Mesothelial cell of epicardium (in vitro differentiated cells): ENCODE measurements around the gene ATP6V0A4. TPM values are rescaled to one million over a fixed set of nuclear protein-coding genes. Genes with fewer than 3 reads are reported as not detected.
A peak's percentile ranks its signal among the peaks of the same experiment; 100 is the strongest.

Source experiments
- DNase-seq, 2 experiments: peaks; one replicate each; pipeline ENCODE4 v3.0.0; 2021; ENCODE audit warnings: low spot score in 2 of 2; ENCODE audit not compliant: unreplicated experiment in 2 of 2
- H3K27ac Mint-ChIP-seq: 2 replicates; pipeline ENCODE4 v1.8.0; 2021; ENCODE audit warnings: mixed read lengths
- H3K27me3 Mint-ChIP-seq: 2 replicates; pipeline ENCODE4 v1.8.0; 2021; ENCODE audit warnings: low read depth, mixed read lengths
- H3K36me3 Mint-ChIP-seq: 2 replicates; pipeline ENCODE4 v1.8.0; 2021; ENCODE audit warnings: mixed read lengths
- H3K4me1 Mint-ChIP-seq: 2 replicates; pipeline ENCODE4 v1.8.0; 2021; ENCODE audit warnings: mixed read lengths
- H3K4me3 Mint-ChIP-seq: 2 replicates; pipeline ENCODE4 v1.8.0; 2021; ENCODE audit warnings: mild to moderate bottlenecking, moderate library complexity, mixed read lengths
- H3K9me3 Mint-ChIP-seq: 2 replicates; pipeline ENCODE4 v1.8.0; 2021; ENCODE audit warnings: mixed read lengths
- CTCF ChIP-seq: fragments of 200-600 bp; sonication (generic); IDR thresholded peaks from one replicate; pipeline ENCODE4 v1.5.0; 2021; ENCODE audit warnings: antibody characterized with exemption; ENCODE audit not compliant: unreplicated experiment
- total RNA-seq: library from RNA; stranded (reverse); gene quantifications from 3 replicates; pipeline ENCODE4 v1.2.1, GENCODE V29; 2021

ATP6V0A4 gene
- total RNA-seq, 1 donor from 2014 or later: 0.56 TPM

- Mint-ChIP-seq H3K27ac (peak overlapping the region; percentile 72), H3K9me3 (no peaks in the 10 kb centered on the region), H3K36me3 (peaks cover 30% of the 10 kb centered on the region), H3K4me3 (no peak overlapping the region), H3K27me3 (no peaks in the 10 kb centered on the region), H3K4me1 (peaks cover 15% of the 10 kb centered on the region)
- no peak for DNase-seq
- TF ChIP-seq CTCF: no peak
Measured at GRCh38 chr7:138837627-138838026, 39.6 kb upstream of the ATP6V0A4 start.

- H3K27ac Mint-ChIP-seq: no peak overlapping the region
- no peaks in the 10 kb centered on the region for H3K9me3 Mint-ChIP-seq
- DNase-seq: no peak
- no peaks in the 10 kb centered on the region for H3K27me3 Mint-ChIP-seq
- TF ChIP-seq CTCF: no peak
- no peak overlapping the region for H3K4me3 Mint-ChIP-seq
- H3K4me1 Mint-ChIP-seq: peaks cover 15% of the 10 kb centered on the region
- H3K36me3 Mint-ChIP-seq: peaks cover 24% of the 10 kb centered on the region
Measured at GRCh38 chr7:138835087-138835486, 37.1 kb upstream of the ATP6V0A4 start.

GRCh38 chr7:138834583-138834982, 36.6 kb upstream of the ATP6V0A4 start:
- no peak for DNase-seq
- H3K4me3 Mint-ChIP-seq: no peak overlapping the region
- H3K36me3 Mint-ChIP-seq: peaks cover 22% of the 10 kb centered on the region
- no peak overlapping the region for H3K27ac Mint-ChIP-seq
- no peaks in the 10 kb centered on the region for H3K27me3 Mint-ChIP-seq
- peaks cover 15% of the 10 kb centered on the region for H3K4me1 Mint-ChIP-seq
- no peak for TF ChIP-seq CTCF
- H3K9me3 Mint-ChIP-seq: no peaks in the 10 kb centered on the region

GRCh38 chr7:138833596-138833995, 35.6 kb upstream of the ATP6V0A4 start:
- no peak overlapping the region for H3K4me3 Mint-ChIP-seq
- H3K9me3 Mint-ChIP-seq: no peaks in the 10 kb centered on the region
- H3K27ac Mint-ChIP-seq: no peak overlapping the region
- H3K4me1 Mint-ChIP-seq: peaks cover 14% of the 10 kb centered on the region
- TF ChIP-seq CTCF: no peak
- no peaks in the 10 kb centered on the region for H3K27me3 Mint-ChIP-seq
- H3K36me3 Mint-ChIP-seq: peaks cover 19% of the 10 kb centered on the region
- DNase-seq: no peak

GRCh38 chr7:138832966-138833365, 35.0 kb upstream of the ATP6V0A4 start:
- H3K27me3 Mint-ChIP-seq: no peaks in the 10 kb centered on the region
- TF ChIP-seq CTCF: no peak

GRCh38 chr7:138829335-138829734, 31.3 kb upstream of the ATP6V0A4 start:
- no peak for TF ChIP-seq CTCF
- no peaks in the 10 kb centered on the region for H3K4me1 Mint-ChIP-seq
- DNase-seq: no peak
- no peaks in the 10 kb centered on the region for H3K27me3 Mint-ChIP-seq
- no peak overlapping the region for H3K27ac Mint-ChIP-seq
- no peak overlapping the region for H3K4me3 Mint-ChIP-seq
- H3K9me3 Mint-ChIP-seq: peaks cover 13% of the 10 kb centered on the region
- H3K36me3 Mint-ChIP-seq: peaks cover 11% of the 10 kb centered on the region

More at GRCh38 chr7:138832966-138833365, 35.0 kb upstream of the ATP6V0A4 start:
- Mint-ChIP-seq H3K36me3 (peaks cover 19% of the 10 kb centered on the region), H3K27ac (no peak overlapping the region), H3K4me1 (peaks cover 8% of the 10 kb centered on the region), H3K4me3 (no peak overlapping the region), H3K9me3 (no peaks in the 10 kb centered on the region)
- DNase-seq: no peak
